ENCODE results near the gene BMP7.

DNA sequence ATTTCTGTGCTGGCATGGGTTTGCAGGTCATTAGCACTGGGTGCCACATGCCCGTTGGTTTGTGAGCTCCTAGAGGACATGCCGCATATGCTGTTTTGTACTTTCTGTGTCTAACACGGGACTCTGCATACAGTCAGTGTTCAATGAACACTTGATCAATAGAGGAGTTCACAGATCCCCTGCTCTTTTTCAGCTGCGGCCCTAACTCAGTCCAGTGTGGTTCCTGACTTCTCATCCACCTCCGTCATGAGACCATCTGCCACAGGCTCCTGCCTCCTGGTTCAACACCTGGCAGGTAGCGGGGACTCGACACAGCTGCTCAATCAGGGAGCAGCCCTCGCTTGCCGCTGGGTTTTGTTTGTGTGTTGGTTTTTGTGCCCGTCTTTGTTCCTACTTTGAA is 13.8 kb upstream of the BMP7 start:
- TF ChIP-seq, protein P1, sequence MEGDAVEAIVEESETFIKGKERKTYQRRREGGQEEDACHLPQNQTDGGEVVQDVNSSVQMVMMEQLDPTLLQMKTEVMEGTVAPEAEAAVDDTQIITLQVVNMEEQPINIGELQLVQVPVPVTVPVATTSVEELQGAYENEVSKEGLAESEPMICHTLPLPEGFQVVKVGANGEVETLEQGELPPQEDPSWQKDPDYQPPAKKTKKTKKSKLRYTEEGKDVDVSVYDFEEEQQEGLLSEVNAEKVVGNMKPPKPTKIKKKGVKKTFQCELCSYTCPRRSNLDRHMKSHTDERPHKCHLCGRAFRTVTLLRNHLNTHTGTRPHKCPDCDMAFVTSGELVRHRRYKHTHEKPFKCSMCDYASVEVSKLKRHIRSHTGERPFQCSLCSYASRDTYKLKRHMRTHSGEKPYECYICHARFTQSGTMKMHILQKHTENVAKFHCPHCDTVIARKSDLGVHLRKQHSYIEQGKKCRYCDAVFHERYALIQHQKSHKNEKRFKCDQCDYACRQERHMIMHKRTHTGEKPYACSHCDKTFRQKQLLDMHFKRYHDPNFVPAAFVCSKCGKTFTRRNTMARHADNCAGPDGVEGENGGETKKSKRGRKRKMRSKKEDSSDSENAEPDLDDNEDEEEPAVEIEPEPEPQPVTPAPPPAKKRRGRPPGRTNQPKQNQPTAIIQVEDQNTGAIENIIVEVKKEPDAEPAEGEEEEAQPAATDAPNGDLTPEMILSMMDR (IDR thresholded peaks at IDR 0.05), result no peak
- TF ChIP-seq POLR2A (IDR thresholded peaks at IDR 0.05) (no peak), EP300 (IDR thresholded peaks at IDR 0.05) (no peak)

All from sigmoid colon (tissue), 4 donors.